ENCODE results near the gene BTBD10. TPM values are rescaled to one million over a fixed set of nuclear protein-coding genes. Genes with fewer than 3 reads are reported as not detected.

BTBD10 gene
- total RNA-seq, 1 experiment from 2014 or later, result 45.0 TPM

GRCh38 chr11:13434247-13435205, 28.5 kb downstream of the BTBD10 start:
- H3K9me3 Mint-ChIP-seq (ENCODE audit: unreplicated experiment), result no peaks in the 10 kb centered on the region
- peaks cover 8% of the 10 kb centered on the region for H3K36me3 Mint-ChIP-seq (ENCODE audit: insufficient read depth, unreplicated experiment)
- peak overlapping the region; percentile 4 for H3K27ac Mint-ChIP-seq (ENCODE audit: unreplicated experiment)
- no peak overlapping the region for H3K4me3 Mint-ChIP-seq (ENCODE audit: unreplicated experiment)
- TF ChIP-seq CTCF (IDR thresholded peaks at IDR 0.05; ENCODE audit: insufficient read depth in 1 of 2, low read depth in 1 of 2, low read length in 1 of 2, severe bottlenecking in 1 of 2, unreplicated experiment in 1 of 2), result no peak
- Histone ChIP-seq H3K9me3 (no peaks in the 10 kb centered on the region), H3K4me1 (peaks cover 4% of the 10 kb centered on the region; the same call in 1 of the 2 replicates), H3K4me3 (ENCODE audit: low read depth, low read length) (no peak overlapping the region), H3K36me3 (ENCODE audit: control insufficient read depth, insufficient read depth, low read length) (no peaks in the 10 kb centered on the region; the same call in 1 of the 2 replicates), H3K27me3 (replicated peaks; ENCODE audit: control insufficient read depth, insufficient read depth, low read length) (no peaks in the 10 kb centered on the region)
- ChIA-PET CTCF (no interaction called here), POLR2A (interaction anchor here (0.5 to 0.9 kb wide), 2 partner anchors 29 to 236 kb away, joined by 4 to 5 read pairs; partner anchors contain the start of gene BTBD10)
- H3K27me3 Mint-ChIP-seq (ENCODE audit: insufficient read depth, unreplicated experiment), result no peaks in the 10 kb centered on the region
- H3K4me1 Mint-ChIP-seq (ENCODE audit: low read depth, unreplicated experiment), result peaks cover 17% of the 10 kb centered on the region
- intact Hi-C loops (cut with micrococcal nuclease; ENCODE audit: unreplicated experiment), result no loop called here
- DNase-seq, result no peak
- no TSS peak for BruUV-seq (replicated peaks)

DNA sequence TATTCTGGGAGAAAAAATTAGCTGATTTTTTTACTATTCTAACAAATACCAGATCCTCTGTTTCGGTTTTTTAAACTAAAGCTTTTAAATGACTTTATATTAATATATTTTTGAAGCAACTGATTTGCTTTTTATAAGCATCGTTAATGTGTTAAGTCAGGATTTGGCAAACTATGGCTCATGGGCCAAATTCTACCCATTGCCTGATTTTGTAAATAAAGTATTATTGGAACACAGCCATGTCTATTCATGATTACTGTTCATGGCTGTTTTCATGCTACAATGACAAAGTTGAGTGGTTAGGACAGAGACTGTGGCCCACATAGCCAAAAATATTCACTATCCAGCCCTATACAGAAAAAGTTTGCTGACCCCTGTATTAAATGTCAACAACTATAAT, 29.6 kb downstream of the BTBD10 start:
- ChIA-PET CTCF (no interaction called here), POLR2A (no interaction called here)

More for the DNA sequence above, 29.6 kb downstream of the BTBD10 start:
- H3K4me3 ChIP-seq (ENCODE audit: low read depth, low read length), result no peak overlapping the region
- TF ChIP-seq CTCF (IDR thresholded peaks at IDR 0.05; ENCODE audit: insufficient read depth in 1 of 2, low read depth in 1 of 2, low read length in 1 of 2, severe bottlenecking in 1 of 2, unreplicated experiment in 1 of 2), result no peak
- H3K4me3 Mint-ChIP-seq (ENCODE audit: unreplicated experiment), result no peak overlapping the region
- H3K9me3 ChIP-seq, result no peaks in the 10 kb centered on the region
- peaks cover 14% of the 10 kb centered on the region for H3K36me3 Mint-ChIP-seq (ENCODE audit: insufficient read depth, unreplicated experiment)
- no peaks in the 10 kb centered on the region for H3K27me3 ChIP-seq (replicated peaks; ENCODE audit: control insufficient read depth, insufficient read depth, low read length)
- intact Hi-C loops (cut with micrococcal nuclease; ENCODE audit: unreplicated experiment), result no loop called here
- H3K9me3 Mint-ChIP-seq (ENCODE audit: unreplicated experiment), result peaks cover 9% of the 10 kb centered on the region
- no peaks in the 10 kb centered on the region; the same call in 1 of the 2 replicates for H3K36me3 ChIP-seq (ENCODE audit: control insufficient read depth, insufficient read depth, low read length)
- peak overlapping the region; percentile 46 for H3K27ac Mint-ChIP-seq (ENCODE audit: unreplicated experiment)
- peaks cover 4% of the 10 kb centered on the region; the same call in 1 of the 2 replicates for H3K4me1 ChIP-seq
- H3K4me1 Mint-ChIP-seq (ENCODE audit: low read depth, unreplicated experiment), result peaks cover 17% of the 10 kb centered on the region
- H3K27me3 Mint-ChIP-seq (ENCODE audit: insufficient read depth, unreplicated experiment), result no peaks in the 10 kb centered on the region
- DNase-seq, result no peak
- no TSS peak for BruUV-seq (replicated peaks)
